Measurements from ENCODE around the gene CHRNB1. TPM values are rescaled to one million over a fixed set of nuclear protein-coding genes. Genes with fewer than 3 reads are reported as not detected.

CHRNB1 gene, protein sequence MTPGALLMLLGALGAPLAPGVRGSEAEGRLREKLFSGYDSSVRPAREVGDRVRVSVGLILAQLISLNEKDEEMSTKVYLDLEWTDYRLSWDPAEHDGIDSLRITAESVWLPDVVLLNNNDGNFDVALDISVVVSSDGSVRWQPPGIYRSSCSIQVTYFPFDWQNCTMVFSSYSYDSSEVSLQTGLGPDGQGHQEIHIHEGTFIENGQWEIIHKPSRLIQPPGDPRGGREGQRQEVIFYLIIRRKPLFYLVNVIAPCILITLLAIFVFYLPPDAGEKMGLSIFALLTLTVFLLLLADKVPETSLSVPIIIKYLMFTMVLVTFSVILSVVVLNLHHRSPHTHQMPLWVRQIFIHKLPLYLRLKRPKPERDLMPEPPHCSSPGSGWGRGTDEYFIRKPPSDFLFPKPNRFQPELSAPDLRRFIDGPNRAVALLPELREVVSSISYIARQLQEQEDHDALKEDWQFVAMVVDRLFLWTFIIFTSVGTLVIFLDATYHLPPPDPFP
- 2.3 and 7.2 TPM in 2 replicates for total RNA-seq (2012; rRNA removed)

DNA sequence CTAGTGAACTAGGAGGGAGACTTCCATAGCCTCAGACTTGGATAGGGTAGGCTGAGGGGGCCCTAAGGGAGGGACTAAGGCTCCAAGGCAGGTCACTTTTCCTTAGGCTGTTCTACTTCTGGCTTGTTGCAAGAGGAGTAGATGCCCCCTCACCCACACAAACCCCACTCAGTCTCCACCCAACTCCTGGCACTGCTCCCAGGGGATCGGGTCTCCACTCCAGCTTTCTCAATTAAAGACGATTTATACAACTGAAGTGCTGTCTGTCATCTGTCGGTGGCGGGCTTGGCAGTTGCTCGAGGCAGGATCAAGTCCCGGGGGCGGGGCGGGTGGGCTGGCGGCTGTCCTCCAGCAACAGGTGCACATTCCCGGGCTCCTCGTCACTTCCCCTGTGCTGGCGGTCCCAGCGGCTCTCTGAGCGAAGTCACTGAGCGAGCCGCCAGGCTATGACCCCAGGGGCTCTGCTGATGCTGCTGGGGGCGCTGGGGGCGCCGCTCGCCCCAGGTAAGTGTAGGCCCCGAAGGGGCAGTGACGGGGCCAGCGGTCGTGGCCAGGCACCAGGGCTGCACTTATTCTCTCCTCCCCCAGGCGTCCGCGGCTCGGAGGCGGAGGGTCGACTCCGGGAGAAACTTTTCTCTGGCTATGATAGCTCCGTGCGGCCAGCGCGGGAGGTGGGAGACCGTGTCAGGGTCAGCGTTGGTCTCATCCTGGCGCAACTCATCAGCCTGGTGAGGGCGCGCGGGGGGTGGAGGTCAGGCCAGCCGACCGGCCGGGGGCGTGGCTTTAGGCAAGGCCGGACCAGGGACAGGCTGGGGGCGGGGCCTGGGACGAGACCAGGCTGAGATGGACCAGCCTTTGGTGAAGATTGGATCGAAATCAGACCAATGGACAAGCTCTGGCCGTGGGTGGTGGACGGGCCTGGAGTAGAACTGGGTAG is at the start of gene CHRNB1:
TSS of gene CHRNB1 (plus strand) at position 380 of the 937 bp plus-strand sequence. CDS start at position 447, 67 bp downstream.
- peak within 1 kb of the TSS; percentile 82 for H3K9ac ChIP-seq (ENCODE audit: low read depth, low read length)
- H3K9me3 ChIP-seq (replicated peaks; ENCODE audit: low read length) = no peaks in the 10 kb centered on the region
- no peaks in the 10 kb centered on the region for H3K36me3 ChIP-seq (ENCODE audit: insufficient read depth, low read length)
- peak within 1 kb of the TSS; percentile 90 for H3K4me2 ChIP-seq (ENCODE audit: low read length)
- H3K4me3 ChIP-seq (ENCODE audit: low read length) = peak within 1 kb of the TSS; percentile 76
- H3K4me1 ChIP-seq (ENCODE audit: control insufficient read depth, insufficient read depth, low read length) = peaks cover 34% of the 10 kb centered on the region
- H3K27me3 ChIP-seq (ENCODE audit: control insufficient read depth, insufficient read depth, low read length) = no peaks in the 10 kb centered on the region

GRCh38 chr17:7396147-7396546 is 48.7 kb upstream of the CHRNB1 start:
- Histone ChIP-seq H3K9me3 (replicated peaks; ENCODE audit: low read length) (no peaks in the 10 kb centered on the region), H3K4me3 (ENCODE audit: low read length) (no peak overlapping the region), H3K4me2 (ENCODE audit: low read length) (no peak overlapping the region), H3K9ac (ENCODE audit: low read depth, low read length) (no peak overlapping the region), H3K36me3 (ENCODE audit: insufficient read depth, low read length) (peaks cover 16% of the 10 kb centered on the region), H3K4me1 (ENCODE audit: control insufficient read depth, insufficient read depth, low read length) (peaks cover 14% of the 10 kb centered on the region), H3K27me3 (ENCODE audit: control insufficient read depth, insufficient read depth, low read length) (no peaks in the 10 kb centered on the region)

DNA sequence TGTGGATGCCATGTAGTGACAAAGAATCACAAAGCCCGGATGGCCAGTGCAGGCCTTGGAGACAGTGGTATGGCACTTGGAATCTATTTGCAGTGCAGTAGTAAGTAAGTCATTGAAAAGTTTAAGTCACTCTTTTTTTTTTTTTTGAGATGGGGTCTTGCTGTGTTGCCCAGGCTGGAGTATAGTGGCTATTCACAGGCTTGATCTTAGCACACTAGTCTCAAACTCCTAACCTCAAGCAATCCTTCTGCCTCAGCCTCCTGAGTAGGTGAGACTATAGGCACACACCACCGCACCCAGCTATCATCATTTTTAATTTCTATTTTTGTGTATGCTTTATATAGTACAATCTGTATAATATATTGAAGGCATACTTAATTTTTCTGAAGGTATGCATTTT is 46.2 kb upstream of the CHRNB1 start:
- Histone ChIP-seq H3K9ac (ENCODE audit: low read depth, low read length) (no peak overlapping the region), H3K36me3 (ENCODE audit: insufficient read depth, low read length) (no peaks in the 10 kb centered on the region), H3K27me3 (ENCODE audit: control insufficient read depth, insufficient read depth, low read length) (no peaks in the 10 kb centered on the region), H3K4me2 (ENCODE audit: low read length) (no peak overlapping the region), H3K4me3 (ENCODE audit: low read length) (no peak overlapping the region), H3K4me1 (ENCODE audit: control insufficient read depth, insufficient read depth, low read length) (peaks cover 16% of the 10 kb centered on the region), H3K9me3 (replicated peaks; ENCODE audit: low read length) (no peaks in the 10 kb centered on the region)

DNA sequence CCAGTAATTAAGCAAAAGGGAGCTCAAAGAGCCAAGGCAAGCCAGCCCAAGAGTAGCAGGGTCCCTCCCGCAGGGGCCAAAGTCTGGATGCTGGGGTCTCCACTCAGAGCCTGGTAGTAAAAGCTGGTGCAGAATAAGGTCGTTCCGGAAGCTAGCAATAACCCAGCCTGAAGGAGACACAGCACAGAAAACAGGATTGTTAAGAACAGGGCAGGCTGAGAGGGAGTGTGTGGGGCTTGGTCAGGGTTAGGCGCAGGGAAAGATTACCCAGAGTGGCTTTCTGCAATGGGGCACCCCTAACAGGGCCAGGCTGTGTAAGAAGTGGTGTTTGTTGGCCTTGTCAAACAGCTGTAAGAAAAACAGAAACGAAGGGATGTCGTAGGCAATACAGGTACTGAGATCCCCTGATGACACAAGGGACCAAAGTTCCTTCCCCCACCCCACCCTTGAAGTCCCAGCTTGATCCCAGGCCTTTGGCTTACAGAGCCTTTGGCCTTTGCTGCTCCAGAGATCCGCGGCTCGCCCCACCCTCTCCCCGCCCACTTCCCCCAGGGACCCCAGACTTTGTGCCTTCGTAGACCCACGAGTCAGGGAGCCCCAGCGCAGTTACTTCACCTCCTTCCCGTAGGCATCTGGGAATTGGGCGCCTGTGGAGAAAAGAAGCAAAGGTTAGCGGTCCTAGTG is 41.7 kb upstream of the CHRNB1 start:
- Histone ChIP-seq H3K36me3 (ENCODE audit: insufficient read depth, low read length) (no peaks in the 10 kb centered on the region), H3K9ac (ENCODE audit: low read depth, low read length) (peak overlapping the region; percentile 76), H3K27me3 (ENCODE audit: control insufficient read depth, insufficient read depth, low read length) (no peaks in the 10 kb centered on the region), H3K4me3 (ENCODE audit: low read length) (peak overlapping the region; percentile 89), H3K9me3 (replicated peaks; ENCODE audit: low read length) (no peaks in the 10 kb centered on the region), H3K4me1 (ENCODE audit: control insufficient read depth, insufficient read depth, low read length) (peaks cover 21% of the 10 kb centered on the region), H3K4me2 (ENCODE audit: low read length) (peak overlapping the region; percentile 97)

- no peaks in the 10 kb centered on the region for H3K36me3 ChIP-seq (ENCODE audit: insufficient read depth, low read length)
- H3K9ac ChIP-seq (ENCODE audit: low read depth, low read length) = peak overlapping the region; percentile 76
- peak overlapping the region; percentile 89 for H3K4me3 ChIP-seq (ENCODE audit: low read length)
- no peaks in the 10 kb centered on the region for H3K27me3 ChIP-seq (ENCODE audit: control insufficient read depth, insufficient read depth, low read length)
- peak overlapping the region; percentile 97 for H3K4me2 ChIP-seq (ENCODE audit: low read length)
- H3K4me1 ChIP-seq (ENCODE audit: control insufficient read depth, insufficient read depth, low read length) = peaks cover 21% of the 10 kb centered on the region
- no peaks in the 10 kb centered on the region for H3K9me3 ChIP-seq (replicated peaks; ENCODE audit: low read length)
These were observed 41.2 kb upstream of the CHRNB1 start for GRCh38 chr17:7403727-7403976.

- Histone ChIP-seq H3K27me3 (ENCODE audit: control insufficient read depth, insufficient read depth, low read length) (no peaks in the 10 kb centered on the region), H3K4me3 (ENCODE audit: low read length) (peak within 1 kb of the TSS; percentile 89), H3K4me2 (ENCODE audit: low read length) (peak within 1 kb of the TSS; percentile 99), H3K9me3 (replicated peaks; ENCODE audit: low read length) (no peaks in the 10 kb centered on the region), H3K9ac (ENCODE audit: low read depth, low read length) (peak within 1 kb of the TSS; percentile 80), H3K36me3 (ENCODE audit: insufficient read depth, low read length) (peaks cover 3% of the 10 kb centered on the region), H3K4me1 (ENCODE audit: control insufficient read depth, insufficient read depth, low read length) (peaks cover 21% of the 10 kb centered on the region)
These were observed 40.7 kb upstream of the CHRNB1 start, which contains the start of gene TMEM256 for GRCh38 chr17:7403977-7404736. Gene TMEM256, minus strand, starts transcription at chr17:7404097. Its CDS starts 13 bp downstream, at chr17:7404084.

DNA sequence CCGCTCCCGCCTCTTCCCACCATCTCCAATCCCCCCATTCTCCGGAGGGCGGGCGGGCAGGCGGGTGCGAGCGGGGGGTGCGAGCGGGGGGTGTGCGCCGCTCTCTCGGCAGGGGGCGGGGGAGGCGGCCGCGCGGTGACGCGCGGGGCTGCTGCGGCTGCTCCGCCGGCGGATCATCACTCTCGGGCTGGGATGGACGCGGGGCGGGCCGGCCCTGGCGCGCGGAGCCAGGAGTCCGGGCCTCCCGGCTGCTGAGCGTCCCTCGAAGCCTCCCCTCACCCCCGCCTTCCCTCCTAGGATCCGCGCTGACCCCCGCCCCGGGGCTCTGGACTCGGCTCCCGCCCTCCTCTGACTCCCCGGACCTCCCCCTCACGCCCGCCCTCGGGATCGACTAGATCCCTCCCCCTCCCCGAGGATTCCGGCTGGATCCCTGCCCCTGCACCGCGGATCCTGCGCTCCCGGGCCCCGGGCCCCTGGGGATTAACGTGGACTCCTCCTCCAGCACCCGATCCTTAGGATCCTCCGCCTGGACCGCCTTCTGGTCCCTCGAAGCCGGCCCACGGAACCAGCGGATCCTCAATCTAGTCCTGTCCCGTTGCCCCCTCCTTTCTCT is 40.0 kb upstream of the CHRNB1 start:
- Histone ChIP-seq H3K4me1 (ENCODE audit: control insufficient read depth, insufficient read depth, low read length) (peaks cover 21% of the 10 kb centered on the region), H3K9me3 (replicated peaks; ENCODE audit: low read length) (no peaks in the 10 kb centered on the region), H3K9ac (ENCODE audit: low read depth, low read length) (peak overlapping the region; percentile 80), H3K4me3 (ENCODE audit: low read length) (peak overlapping the region; percentile 84), H3K36me3 (ENCODE audit: insufficient read depth, low read length) (peaks cover 10% of the 10 kb centered on the region), H3K4me2 (ENCODE audit: low read length) (peak overlapping the region; percentile 99), H3K27me3 (ENCODE audit: control insufficient read depth, insufficient read depth, low read length) (no peaks in the 10 kb centered on the region)

- H3K27me3 ChIP-seq (ENCODE audit: control insufficient read depth, insufficient read depth, low read length) = no peaks in the 10 kb centered on the region
- peaks cover 21% of the 10 kb centered on the region for H3K4me1 ChIP-seq (ENCODE audit: control insufficient read depth, insufficient read depth, low read length)
- H3K9ac ChIP-seq (ENCODE audit: low read depth, low read length) = peak overlapping the region; percentile 80
- H3K9me3 ChIP-seq (replicated peaks; ENCODE audit: low read length) = no peaks in the 10 kb centered on the region
- H3K4me3 ChIP-seq (ENCODE audit: low read length) = peak overlapping the region; percentile 84
- peaks cover 12% of the 10 kb centered on the region for H3K36me3 ChIP-seq (ENCODE audit: insufficient read depth, low read length)
- peak overlapping the region; percentile 99 for H3K4me2 ChIP-seq (ENCODE audit: low read length)
These were observed 39.3 kb upstream of the CHRNB1 start for GRCh38 chr17:7405350-7406234.

DNA sequence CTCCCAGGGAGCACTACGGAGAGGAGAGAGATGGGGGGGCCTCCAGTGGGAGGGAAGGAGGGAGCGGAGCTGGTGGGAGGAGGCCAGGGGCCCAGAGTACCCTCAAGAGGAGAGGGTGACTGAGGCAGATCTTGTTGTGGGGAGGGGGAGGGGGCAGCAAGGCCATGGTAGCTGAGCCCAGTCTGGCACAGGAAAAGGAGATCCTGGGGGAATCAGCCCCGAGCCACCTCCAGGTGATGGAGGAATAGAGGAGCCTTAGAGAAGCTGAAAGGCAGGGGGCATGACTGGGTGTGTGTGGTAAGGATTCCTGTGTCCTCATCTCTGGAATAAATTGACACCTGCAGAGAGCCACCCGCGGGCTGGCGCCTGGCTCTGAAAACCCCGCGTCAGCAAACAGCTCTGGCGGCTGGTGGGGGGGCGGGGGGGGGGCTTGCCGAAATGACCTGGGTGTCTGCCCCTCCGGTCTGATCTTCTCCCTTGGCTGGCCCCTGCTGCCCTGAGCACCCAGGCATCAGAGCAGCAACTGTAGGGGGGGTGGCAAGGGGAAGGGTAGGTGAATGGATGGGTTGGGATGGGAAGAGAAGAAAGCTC is 38.5 kb upstream of the CHRNB1 start:
- Histone ChIP-seq H3K4me3 (ENCODE audit: low read length) (peak overlapping the region; percentile 84), H3K36me3 (ENCODE audit: insufficient read depth, low read length) (peaks cover 12% of the 10 kb centered on the region), H3K27me3 (ENCODE audit: control insufficient read depth, insufficient read depth, low read length) (no peaks in the 10 kb centered on the region), H3K9ac (ENCODE audit: low read depth, low read length) (peak overlapping the region; percentile 80), H3K4me2 (ENCODE audit: low read length) (peak overlapping the region; percentile 99), H3K4me1 (ENCODE audit: control insufficient read depth, insufficient read depth, low read length) (peaks cover 18% of the 10 kb centered on the region), H3K9me3 (replicated peaks; ENCODE audit: low read length) (no peaks in the 10 kb centered on the region)
